HEK293 (cell line): ENCODE measurements around the gene IGFBP5.

Source experiments
- CTCF ChIA-PET: fragments of 350-600 bp; formaldehyde crosslinking; extraction: SDS; loops from one replicate; lab custom pipeline; 2021; ENCODE audit warnings: antibody characterized with exemption; lab: Yijun Ruan, JAX
- POLR2A ChIA-PET: fragments of 300-600 bp; formaldehyde crosslinking; extraction: SDS; loops from one replicate; lab custom pipeline; 2020; ENCODE audit warnings: antibody characterized with exemption, inconsistent platforms; lab: Yijun Ruan, JAX
- H3K27ac ChIP-seq: fragments of 200-500 bp; sonication (Bioruptor generic); 2 replicates; pipeline ENCODE4 v1.5.1; 2014; ENCODE audit warnings: low read depth, low read length, control low read depth, inconsistent platforms; ENCODE audit errors: extremely low read depth
- H3K36me3 ChIP-seq, 2 experiments: fragments of 200-500 bp in 1 of 2; sonication (Bioruptor generic) in 1 of 2; 1 replicate in 1 of 2; 2 replicates in 1 of 2; pipeline ENCODE4 v1.5.1; 2014 to 2017; ENCODE audit warnings: inconsistent platforms in 2 of 2, low read length in 2 of 2; ENCODE audit not compliant: control insufficient read depth in 2 of 2, insufficient read depth in 1 of 2
- H3K4me1 ChIP-seq: fragments of 200-500 bp; sonication (Bioruptor generic); 2 replicates; pipeline ENCODE4 v1.5.1; 2014; ENCODE audit warnings: mild to moderate bottlenecking, low read length, inconsistent platforms; ENCODE audit not compliant: control insufficient read depth, insufficient read depth
- H3K4me3 ChIP-seq: 2 replicates; pipeline ENCODE4 v1.5.1; 2011; ENCODE audit warnings: low read depth, mild to moderate bottlenecking, control low read depth, low read length, moderate library complexity
- H3K9me3 ChIP-seq: fragments of 200-500 bp; sonication (Bioruptor generic); 2 replicates; pipeline ENCODE4 v1.5.1; 2014; ENCODE audit warnings: low read depth, low read length, inconsistent platforms; ENCODE audit not compliant: control insufficient read depth, insufficient read depth
- FEZF1 ChIP-seq: fragments of 450-650 bp; formaldehyde crosslinking; IDR thresholded peaks from 2 replicates; pipeline ENCODE4 v1.5.1; 2016; ENCODE audit warnings: missing biosample characterization, missing genetic modification characterization
- GLIS2 ChIP-seq: fragments of 450-650 bp; formaldehyde crosslinking; IDR thresholded peaks from 2 replicates; pipeline ENCODE4 v1.5.1; 2016; ENCODE audit warnings: missing biosample characterization, missing genetic modification characterization
- HIC1 ChIP-seq: fragments of 450-650 bp; formaldehyde crosslinking; IDR thresholded peaks from 2 replicates; pipeline ENCODE4 v1.5.1; 2016; ENCODE audit warnings: missing biosample characterization, missing genetic modification characterization
- IKZF3 ChIP-seq: fragments of 450-650 bp; IDR thresholded peaks from 2 replicates; pipeline ENCODE4 v1.5.0; 2018; ENCODE audit warnings: missing biosample characterization, mild to moderate bottlenecking, missing genetic modification characterization, moderate library complexity
- KLF10 ChIP-seq: fragments of 450-650 bp; IDR thresholded peaks from 2 replicates; pipeline ENCODE4 v1.5.1; 2018; ENCODE audit warnings: missing biosample characterization, mild to moderate bottlenecking, missing genetic modification characterization
- KLF17 ChIP-seq: fragments of 450-650 bp; formaldehyde crosslinking; IDR thresholded peaks from 2 replicates; pipeline ENCODE4 v1.5.1; 2016; ENCODE audit warnings: missing biosample characterization, missing genetic modification characterization
- KLF9 ChIP-seq: fragments of 450-650 bp; formaldehyde crosslinking; IDR thresholded peaks from 2 replicates; pipeline ENCODE4 v1.5.1; 2016; ENCODE audit warnings: missing biosample characterization, missing genetic modification characterization, low read depth
- SCRT1 ChIP-seq: fragments of 450-650 bp; formaldehyde crosslinking; IDR thresholded peaks from 2 replicates; pipeline ENCODE4 v1.5.1; 2016; ENCODE audit warnings: missing biosample characterization, missing genetic modification characterization, borderline replicate concordance
- SP7 ChIP-seq: fragments of 450-650 bp; formaldehyde crosslinking; IDR thresholded peaks from 2 replicates; pipeline ENCODE4 v1.5.1; 2016; ENCODE audit warnings: missing biosample characterization, missing genetic modification characterization
- ZEB2 ChIP-seq: fragments of 450-650 bp; formaldehyde crosslinking; IDR thresholded peaks from 2 replicates; pipeline ENCODE4 v1.5.1; 2016; ENCODE audit warnings: missing biosample characterization, missing genetic modification characterization
- ZNF155 ChIP-seq: fragments of 450-650 bp; formaldehyde crosslinking; IDR thresholded peaks from 2 replicates; pipeline ENCODE4 v1.5.1; 2016; ENCODE audit warnings: missing biosample characterization, missing genetic modification characterization
- ZNF18 ChIP-seq: fragments of 450-650 bp; formaldehyde crosslinking; IDR thresholded peaks from 2 replicates; pipeline ENCODE4 v1.5.1; 2016; ENCODE audit warnings: missing biosample characterization, missing genetic modification characterization
- ZNF211 ChIP-seq: fragments of 450-650 bp; formaldehyde crosslinking; IDR thresholded peaks from 2 replicates; pipeline ENCODE4 v1.5.1; 2016; ENCODE audit warnings: low read depth, missing biosample characterization, missing genetic modification characterization
- ZNF223 ChIP-seq: fragments of 450-650 bp; formaldehyde crosslinking; IDR thresholded peaks from 2 replicates; pipeline ENCODE4 v1.5.1; 2016; ENCODE audit warnings: missing biosample characterization, missing genetic modification characterization
- ZNF335 ChIP-seq: fragments of 450-650 bp; formaldehyde crosslinking; conservative IDR thresholded peaks from 2 replicates; pipeline ENCODE4 v1.5.1; 2016; ENCODE audit warnings: missing biosample characterization, missing genetic modification characterization
- ZNF404 ChIP-seq: fragments of 450-650 bp; formaldehyde crosslinking; IDR thresholded peaks from 2 replicates; pipeline ENCODE4 v1.5.1; 2017; ENCODE audit warnings: missing biosample characterization, missing genetic modification characterization
- ZNF501 ChIP-seq: fragments of 450-650 bp; formaldehyde crosslinking; IDR thresholded peaks from 2 replicates; pipeline ENCODE4 v1.5.1; 2016; ENCODE audit warnings: missing biosample characterization, missing genetic modification characterization
- ZNF558 ChIP-seq: fragments of 450-650 bp; formaldehyde crosslinking; IDR thresholded peaks from 2 replicates; pipeline ENCODE4 v1.5.1; 2016; ENCODE audit warnings: missing biosample characterization, missing genetic modification characterization
- ZNF561 ChIP-seq: fragments of 450-650 bp; IDR thresholded peaks from 2 replicates; pipeline ENCODE4 v1.5.1; 2018; ENCODE audit warnings: missing biosample characterization, missing genetic modification characterization, borderline replicate concordance
- ZNF645 ChIP-seq: fragments of 450-650 bp; formaldehyde crosslinking; IDR thresholded peaks from 2 replicates; pipeline ENCODE4; 2016; ENCODE audit warnings: missing biosample characterization, missing genetic modification characterization
- ZNF654 ChIP-seq: fragments of 450-650 bp; formaldehyde crosslinking; IDR thresholded peaks from 2 replicates; pipeline ENCODE4 v1.5.1; 2016; ENCODE audit warnings: low read depth, missing biosample characterization, missing genetic modification characterization
- ZNF707 ChIP-seq: fragments of 450-650 bp; formaldehyde crosslinking; IDR thresholded peaks from 2 replicates; pipeline ENCODE4 v1.5.1; 2016; ENCODE audit warnings: missing biosample characterization, missing genetic modification characterization
- ZNF792 ChIP-seq: fragments of 450-650 bp; formaldehyde crosslinking; IDR thresholded peaks from 2 replicates; pipeline ENCODE4 v1.5.1; 2016; ENCODE audit warnings: missing biosample characterization, missing genetic modification characterization
- TF ChIP-seq, protein P1 (sequence below): fragments of 450-650 bp; IDR thresholded peaks from 2 replicates; pipeline ENCODE4 v1.5.1; 2018; ENCODE audit warnings: missing biosample characterization, mild to moderate bottlenecking, missing genetic modification characterization
- TF ChIP-seq, protein P2 (sequence below): fragments of 450-650 bp; IDR thresholded peaks from 2 replicates; pipeline ENCODE4 v1.5.1; 2018; ENCODE audit warnings: missing biosample characterization, missing genetic modification characterization

IGFBP5 gene

DNA sequence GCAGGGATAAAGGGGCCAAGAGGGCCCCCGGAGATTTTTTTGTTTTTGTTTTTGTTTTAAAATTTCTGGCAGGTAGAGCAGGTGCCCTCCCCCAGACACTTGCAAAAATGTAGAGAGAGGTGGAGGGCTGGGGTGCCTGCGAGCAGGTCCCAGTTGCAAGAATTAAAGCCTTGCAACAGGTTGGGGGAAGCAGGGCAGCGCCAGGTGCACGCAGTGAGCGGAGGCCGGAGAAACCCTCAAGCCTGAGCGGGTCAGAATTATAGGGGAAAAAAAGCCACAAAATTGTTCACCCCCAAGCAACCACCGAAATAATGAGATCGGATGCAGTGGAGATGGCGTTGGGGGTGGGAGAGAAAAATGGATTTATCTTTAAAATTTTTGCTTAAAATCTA lies 527 bp downstream of the IGFBP5 start (continued):
- TF ChIP-seq IKZF3 (tag by site-specific recombination) (no peak), FEZF1 (tag by site-specific recombination) (no peak), ZNF335 (tag by site-specific recombination) (0 out of 2 replicates have a peak, but pooled peaks have one; percentile 2), ZNF223 (tag by site-specific recombination) (no peak), ZNF18 (tag by site-specific recombination) (no peak), HIC1 (tag by site-specific recombination) (no peak), SCRT1 (tag by site-specific recombination) (peak; percentile 70), ZNF707 (no peak), ZNF792 (tag by site-specific recombination) (no peak), ZEB2 (tag by site-specific recombination) (no peak), ZNF155 (tag by site-specific recombination) (no peak)
- TF ChIP-seq, protein P1, sequence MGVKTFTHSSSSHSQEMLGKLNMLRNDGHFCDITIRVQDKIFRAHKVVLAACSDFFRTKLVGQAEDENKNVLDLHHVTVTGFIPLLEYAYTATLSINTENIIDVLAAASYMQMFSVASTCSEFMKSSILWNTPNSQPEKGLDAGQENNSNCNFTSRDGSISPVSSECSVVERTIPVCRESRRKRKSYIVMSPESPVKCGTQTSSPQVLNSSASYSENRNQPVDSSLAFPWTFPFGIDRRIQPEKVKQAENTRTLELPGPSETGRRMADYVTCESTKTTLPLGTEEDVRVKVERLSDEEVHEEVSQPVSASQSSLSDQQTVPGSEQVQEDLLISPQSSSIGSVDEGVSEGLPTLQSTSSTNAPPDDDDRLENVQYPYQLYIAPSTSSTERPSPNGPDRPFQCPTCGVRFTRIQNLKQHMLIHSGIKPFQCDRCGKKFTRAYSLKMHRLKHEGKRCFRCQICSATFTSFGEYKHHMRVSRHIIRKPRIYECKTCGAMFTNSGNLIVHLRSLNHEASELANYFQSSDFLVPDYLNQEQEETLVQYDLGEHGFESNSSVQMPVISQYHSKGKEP (tag by site-specific recombination), result 0 out of 2 replicates have a peak, but pooled peaks have one; percentile 4

DNA sequence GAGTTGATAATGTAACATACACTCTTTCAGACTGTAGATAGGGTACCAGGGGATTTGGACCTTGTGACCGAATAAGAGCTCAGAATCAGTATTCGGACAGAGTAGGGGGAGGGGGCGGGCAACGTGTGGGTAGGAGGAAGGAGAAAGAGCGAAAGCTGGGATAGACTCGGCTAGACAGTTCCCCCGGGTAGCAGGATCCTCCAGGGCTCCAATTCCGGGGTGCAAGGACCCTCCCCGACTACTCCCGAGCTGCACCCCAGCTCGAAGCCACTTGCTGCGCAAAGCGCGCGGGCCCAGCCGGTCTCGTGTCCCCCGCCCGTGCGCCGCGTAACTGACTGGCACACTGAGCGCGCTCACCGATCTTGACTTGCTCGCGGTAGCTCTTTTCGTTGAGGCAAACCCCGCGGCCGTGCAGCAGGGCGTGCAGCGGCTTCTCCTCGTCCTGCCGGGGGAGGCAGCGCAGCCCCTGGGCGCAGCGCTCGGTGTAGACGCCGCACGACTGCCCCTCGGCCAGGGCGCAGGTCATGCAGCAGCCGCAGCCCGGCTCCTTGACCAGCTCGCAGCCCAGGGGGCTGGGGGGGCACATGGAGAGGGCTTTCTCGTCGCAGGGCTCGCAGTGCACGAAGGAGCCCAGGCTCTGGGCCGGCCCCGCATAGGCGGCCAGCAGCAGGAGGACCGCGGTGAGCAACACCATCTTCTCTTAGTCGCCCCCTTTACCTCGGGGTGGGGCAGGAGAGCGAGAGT lies 1.1 kb downstream of the IGFBP5 start:
- Histone ChIP-seq H3K36me3 (peaks cover 0 to 4% of the 10 kb centered on the region in 2 experiments; a peak in 1 of 3 replicates), H3K4me3 (peak overlapping the region; percentile 37), H3K27ac (peak overlapping the region; percentile 94), H3K4me1 (peaks cover 48% of the 10 kb centered on the region), H3K9me3 (no peaks in the 10 kb centered on the region)
- ChIA-PET POLR2A (interaction anchor here (0.8 to 1.5 kb wide), 3 partner anchors 8 to 196 kb away, joined by 3 to 5 read pairs (median 4); partner anchors contain the start of gene RPL37A), CTCF (interaction anchor here (0.6 to 2.3 kb wide), 8 partner anchors 12 to 816 kb away, joined by 3 to 10 read pairs (median 4); no protein-coding TSS in a partner anchor)
- TF ChIP-seq ZNF645 (tag by site-specific recombination) (no peak), GLIS2 (peak; percentile 29), ZNF654 (tag by site-specific recombination) (no peak), ZNF561 (tag by site-specific recombination) (no peak), KLF9 (tag by site-specific recombination) (no peak), KLF17 (tag by site-specific recombination) (no peak), ZNF18 (tag by site-specific recombination) (no peak; the same call in 1 of the 2 replicates), ZNF558 (no peak), SP7 (tag by site-specific recombination) (no peak), KLF10 (no peak), ZNF404 (tag by site-specific recombination) (no peak), ZNF501 (peak; percentile 42; the same call in 1 of the 2 replicates), ZNF211 (no peak)
- TF ChIP-seq, protein P2, sequence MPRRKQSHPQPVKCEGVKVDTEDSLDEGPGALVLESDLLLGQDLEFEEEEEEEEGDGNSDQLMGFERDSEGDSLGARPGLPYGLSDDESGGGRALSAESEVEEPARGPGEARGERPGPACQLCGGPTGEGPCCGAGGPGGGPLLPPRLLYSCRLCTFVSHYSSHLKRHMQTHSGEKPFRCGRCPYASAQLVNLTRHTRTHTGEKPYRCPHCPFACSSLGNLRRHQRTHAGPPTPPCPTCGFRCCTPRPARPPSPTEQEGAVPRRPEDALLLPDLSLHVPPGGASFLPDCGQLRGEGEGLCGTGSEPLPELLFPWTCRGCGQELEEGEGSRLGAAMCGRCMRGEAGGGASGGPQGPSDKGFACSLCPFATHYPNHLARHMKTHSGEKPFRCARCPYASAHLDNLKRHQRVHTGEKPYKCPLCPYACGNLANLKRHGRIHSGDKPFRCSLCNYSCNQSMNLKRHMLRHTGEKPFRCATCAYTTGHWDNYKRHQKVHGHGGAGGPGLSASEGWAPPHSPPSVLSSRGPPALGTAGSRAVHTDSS, result no peak
